A549 (cell line): Measurements from ENCODE around the gene PDE3A. TPM values are rescaled to one million over a fixed set of nuclear protein-coding genes. Genes with fewer than 3 reads are reported as not detected.

Experiments used
- ATAC-seq, 2 experiments: fragments of 200-7000 bp in 1 of 2; fragments of >200 bp in 1 of 2; cut with Nextera tagmentation in 1 of 2; cut with Tn5 transposase in 1 of 2; 3 replicates each; pipeline versions ENCODE4 v1.8.0 to v1.9.1; 2018 to 2020; ENCODE audit warnings: mild to moderate bottlenecking in 1 of 2, moderate library complexity in 1 of 2
- CTCF ChIA-PET: fragments of 300-600 bp; sonication (Branson Sonifier 250); formaldehyde crosslinking; extraction: SDS; loops from one replicate; lab custom pipeline; 2021; ENCODE audit warnings: antibody characterized with exemption, inconsistent platforms; lab: Yijun Ruan, JAX
- POLR2A ChIA-PET: fragments of 350-600 bp; formaldehyde crosslinking; extraction: SDS; loops from one replicate; lab custom pipeline; 2021; ENCODE audit warnings: antibody characterized with exemption, inconsistent platforms; lab: Yijun Ruan, JAX
- DNase-seq, 2 experiments: peaks; one replicate each; pipeline versions ENCODE4 v3.0.0 to v3.0.0-alpha.2; 2011 to 2016; ENCODE audit warnings: low read depth in 1 of 2, low spot score in 1 of 2
- FAIRE-seq: peaks from 2 replicates; lab custom pipeline; 2011; peaks lifted over from hg19 to GRCh38; lab: Jason Lieb, UNC
- H3K27ac ChIP-seq, 2 experiments: fragments of >200 bp; sonication (Bioruptor Twin); formaldehyde crosslinking; 3 replicates each; pipeline ENCODE4 v1.5.1; 2016 to 2017
- H3K4me1 ChIP-seq: fragments of >200 bp; sonication (Bioruptor Twin); formaldehyde crosslinking; 3 replicates; pipeline ENCODE4 v1.6.1; 2016
- H3K4me2 ChIP-seq: fragments of >200 bp; sonication (Bioruptor Twin); formaldehyde crosslinking; 3 replicates; pipeline ENCODE4 v1.6.1; 2016
- H3K4me3 ChIP-seq: fragments of >200 bp; sonication (Bioruptor Twin); formaldehyde crosslinking; 3 replicates; pipeline ENCODE4 v1.5.1; 2016
- H3K9me3 ChIP-seq: fragments of >200 bp; sonication (Bioruptor Twin); formaldehyde crosslinking; 3 replicates; pipeline ENCODE4 v1.6.1; 2016
- BHLHE40 ChIP-seq: IDR thresholded peaks from 2 replicates; pipeline ENCODE4 v1.6.1; 2012; ENCODE audit warnings: low read depth, low read length, inconsistent platforms
- CBX2 ChIP-seq: fragments of 200-600 bp; sonication (generic); IDR thresholded peaks from 2 replicates; pipeline ENCODE4 v1.6.1; 2016; ENCODE audit warnings: low read depth, mild to moderate bottlenecking, borderline replicate concordance
- CHD4 ChIP-seq: fragments of 200-600 bp; sonication (generic); IDR thresholded peaks from 2 replicates; pipeline ENCODE4 v1.6.1; 2016; ENCODE audit warnings: antibody characterized with exemption, mild to moderate bottlenecking, borderline replicate concordance
- EHF ChIP-seq: fragments of 250-450 bp; sonication (Bioruptor Pico); IDR thresholded peaks from 2 replicates; pipeline ENCODE4 v1.5.0; 2020; ENCODE audit warnings: mild to moderate bottlenecking
- EHMT2 ChIP-seq: fragments of 200-600 bp; sonication (generic); IDR thresholded peaks from 2 replicates; pipeline ENCODE4 v1.6.1; 2016; ENCODE audit warnings: antibody characterized with exemption, low read depth, mild to moderate bottlenecking, moderate library complexity
- ELK1 ChIP-seq: fragments of 150-350 bp; IDR thresholded peaks from 2 replicates; pipeline ENCODE4 v1.6.1; 2014; ENCODE audit warnings: low read depth, mild to moderate bottlenecking, low read length
- EP300 ChIP-seq, 2 experiments: fragments of >200 bp; sonication (Bioruptor Twin); formaldehyde crosslinking; IDR thresholded peaks; 2 replicates in 1 of 2; 3 replicates in 1 of 2; pipeline ENCODE4 v1.6.1; 2016 to 2017
- ESRRA ChIP-seq: fragments of 150-350 bp; IDR thresholded peaks from 2 replicates; pipeline ENCODE4 v1.6.1; 2014; ENCODE audit warnings: mild to moderate bottlenecking, low read length, borderline replicate concordance
- FOSL2 ChIP-seq, 2 experiments: fragments of 450-650 bp in 1 of 2; fragments of >200 bp in 1 of 2; sonication (Bioruptor Twin) in 1 of 2; formaldehyde crosslinking; IDR thresholded peaks; 2 replicates each; pipeline versions ENCODE4 v1.5.0 to v1.6.1; 2016 to 2020; ENCODE audit warnings: mild to moderate bottlenecking in 1 of 2, moderate library complexity in 1 of 2
- GATA3 ChIP-seq: IDR thresholded peaks from 2 replicates; pipeline ENCODE4 v1.6.1; 2012; ENCODE audit warnings: borderline replicate concordance
- HDAC2 ChIP-seq: fragments of 200-600 bp; sonication (generic); IDR thresholded peaks from 2 replicates; pipeline ENCODE4 v1.6.1; 2016
- KDM5A ChIP-seq: fragments of 200-600 bp; sonication (generic); IDR thresholded peaks from 2 replicates; pipeline ENCODE4 v1.6.1; 2016; ENCODE audit warnings: antibody characterized with exemption, mild to moderate bottlenecking
- MAX ChIP-seq: IDR thresholded peaks from 2 replicates; pipeline ENCODE4 v1.6.1; 2012
- NR3C1 ChIP-seq: fragments of >200 bp; sonication (Bioruptor Twin); formaldehyde crosslinking; IDR thresholded peaks from 3 replicates; pipeline ENCODE4 v1.6.1; 2017
- PHF8 ChIP-seq: fragments of 200-600 bp; sonication (generic); IDR thresholded peaks from 2 replicates; pipeline ENCODE4 v1.6.1; 2016; ENCODE audit warnings: low read depth, mild to moderate bottlenecking, antibody characterized with exemption, moderate library complexity, borderline replicate concordance
- POLR2AphosphoS2 ChIP-seq: conservative IDR thresholded peaks from 2 replicates; pipeline ENCODE4 v1.6.1; 2012; ENCODE audit warnings: low read length, improper control_type of control experiment, inconsistent platforms
- RCOR1 ChIP-seq: fragments of 150-350 bp; IDR thresholded peaks from 2 replicates; pipeline ENCODE4 v1.6.1; 2014; ENCODE audit warnings: antibody characterized with exemption, low read length, low read depth
- RNF2 ChIP-seq: fragments of 200-600 bp; sonication (generic); IDR thresholded peaks from 2 replicates; pipeline ENCODE4 v1.6.1; 2016; ENCODE audit warnings: low read depth, mild to moderate bottlenecking, antibody characterized with exemption, moderate library complexity, borderline replicate concordance
- TP53 ChIP-seq: fragments of 250-450 bp; sonication (Bioruptor Pico); IDR thresholded peaks from 2 replicates; pipeline ENCODE4 v1.5.0; 2021; ENCODE audit warnings: mild to moderate bottlenecking, moderate library complexity
- ZC3H11A ChIP-seq: fragments of 450-650 bp; IDR thresholded peaks from 2 replicates; pipeline ENCODE4 v1.6.1; 2014; ENCODE audit warnings: antibody characterized with exemption, mild to moderate bottlenecking
- ZNF302 ChIP-seq: fragments of 250-450 bp; sonication (Bioruptor Pico); IDR thresholded peaks from 2 replicates; pipeline ENCODE4 v1.9.0; 2021; ENCODE audit warnings: inconsistent platforms, mild to moderate bottlenecking, moderate library complexity
- WGBS: methylation state at CpG from one replicate; pipeline ENCODE4 v1.1.6; 2017; ENCODE audit errors: missing lambda C conversion rate; 5-methylcytosine and 5-hydroxymethylcytosine counted together
- polyA plus RNA-seq, 4 experiments: library from polyadenylated mRNA; depleted of rRNA in 3 of 4; stranded (reverse); fragments of >200 nt; fragmentation: RNase III in 1 of 4; extraction: RNeasy Plus Mini Kit Qiagen cat#74134 plus additional on column Dnase treatment in 1 of 4; gene quantifications; 2 replicates in 3 of 4; 3 replicates in 1 of 4; pipeline ENCODE4 v1.2.3, GENCODE V29; 2011 to 2017
- TF ChIP-seq, protein P1 (sequence below): IDR thresholded peaks from 2 replicates; pipeline ENCODE4 v1.6.1; 2012; ENCODE audit warnings: low read depth, borderline replicate concordance

PDE3A gene
- polyA plus RNA-seq, 2 of the 4 experiments (the other 2 are of a cell fraction): 7.6 to 12.7 TPM

- Histone ChIP-seq H3K27ac (no peak overlapping the region), H3K4me1 (peaks cover 5% of the 10 kb centered on the region; the same call in 1 of the 3 replicates), H3K9me3 (no peaks in the 10 kb centered on the region), H3K4me3 (no peak overlapping the region), H3K4me2 (no peak overlapping the region)
- TF ChIP-seq CHD4 (no peak), EP300 (IDR thresholded peaks at IDR 0.05) (no peak), BHLHE40 (no peak)
- ChIA-PET CTCF (interaction anchor here (1.2 to 1.4 kb wide), 2 partner anchors 10 to 20 kb away, joined by 3 to 4 read pairs; no protein-coding TSS in a partner anchor), POLR2A (no interaction called here)
- FAIRE-seq: no peak
- ATAC-seq: no peak
- 49% methylated on average over 2 of the region's 2 CpGs for WGBS
- DNase-seq: no peak
Observed at GRCh38 chr12:20577054-20577453, 208.7 kb downstream of the PDE3A start.

- Histone ChIP-seq H3K27ac (no peak overlapping the region), H3K4me1 (no peaks in the 10 kb centered on the region), H3K9me3 (no peaks in the 10 kb centered on the region), H3K4me2 (0 out of 3 replicates have a peak overlapping the region, but pooled peaks have one; percentile 9), H3K4me3 (no peak overlapping the region)
- ATAC-seq: peak in 1 of 2 experiments; percentile 60; a peak in 3 of 6 replicates
- 76% methylated on average over 7 of the region's 7 CpGs for WGBS
- CTCF ChIA-PET: interaction anchor here (1.2 to 1.5 kb wide), 3 partner anchors 7 to 21 kb away, joined by 3 to 4 read pairs (median 3); no protein-coding TSS in a partner anchor
- POLR2A ChIA-PET: no interaction called here
- DNase-seq: no peak
- no peak for FAIRE-seq
- TF ChIP-seq POLR2AphosphoS2 (no peak), RNF2 (no peak), TP53 (CRISPR knock-in tag) (no peak), ELK1 (no peak), RCOR1 (no peak)
Observed at GRCh38 chr12:20578142-20578541, 209.8 kb downstream of the PDE3A start.

- Histone ChIP-seq H3K4me1 (no peaks in the 10 kb centered on the region), H3K4me3 (no peak overlapping the region), H3K4me2 (no peak overlapping the region), H3K9me3 (no peaks in the 10 kb centered on the region), H3K27ac (no peak overlapping the region)
- CTCF ChIA-PET: no interaction called here
- FAIRE-seq (no peak), DNase-seq (no peak), ATAC-seq (no peak)
- TF ChIP-seq CBX2: no peak
- POLR2A ChIA-PET: no interaction called here
- WGBS: 85% methylated on average over 3 of the region's 3 CpGs
Observed at GRCh38 chr12:20585055-20585625, 216.8 kb downstream of the PDE3A start.

DNA sequence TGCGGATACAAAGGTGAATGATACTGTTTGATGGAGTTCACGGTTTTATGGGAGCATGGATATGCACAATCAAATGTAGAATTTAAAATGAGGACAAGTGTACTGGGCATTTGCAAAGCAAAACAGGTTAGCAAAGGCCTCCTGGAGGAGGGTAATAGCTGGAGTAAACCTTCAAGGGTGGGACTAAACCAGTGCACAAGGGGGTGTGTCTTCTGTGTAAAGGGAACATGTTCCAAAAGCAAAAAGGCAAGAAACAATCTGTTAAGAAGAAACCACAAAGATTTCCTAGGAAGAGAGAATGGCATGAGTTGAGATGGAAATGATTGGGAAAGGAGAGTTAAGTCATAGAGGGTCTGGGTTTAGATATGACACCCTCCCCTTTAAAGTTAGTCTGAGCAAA, 217.6 kb downstream of the PDE3A start:
- no peak overlapping the region for H3K4me3 ChIP-seq
- CTCF ChIA-PET: no interaction called here
- TF ChIP-seq ZNF302 (CRISPR knock-in tag): no peak
- TF ChIP-seq EP300 (IDR thresholded peaks at IDR 0.05): no peak
- TF ChIP-seq GATA3: no peak
- no peak for TF ChIP-seq EHMT2
- TF ChIP-seq PHF8: no peak
- no peak for TF ChIP-seq NR3C1
- TF ChIP-seq HDAC2: no peak
- TF ChIP-seq FOSL2 (IDR thresholded peaks at IDR 0.05): no peak
- no peak for TF ChIP-seq FOSL2 (CRISPR knock-in tag; IDR thresholded peaks at IDR 0.05)
- TF ChIP-seq, protein P1, sequence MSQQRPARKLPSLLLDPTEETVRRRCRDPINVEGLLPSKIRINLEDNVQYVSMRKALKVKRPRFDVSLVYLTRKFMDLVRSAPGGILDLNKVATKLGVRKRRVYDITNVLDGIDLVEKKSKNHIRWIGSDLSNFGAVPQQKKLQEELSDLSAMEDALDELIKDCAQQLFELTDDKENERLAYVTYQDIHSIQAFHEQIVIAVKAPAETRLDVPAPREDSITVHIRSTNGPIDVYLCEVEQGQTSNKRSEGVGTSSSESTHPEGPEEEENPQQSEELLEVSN: no peak
- TF ChIP-seq ZC3H11A: no peak
- no peak for TF ChIP-seq ELK1
- no peak for TF ChIP-seq ESRRA
- no peak for TF ChIP-seq KDM5A
- TF ChIP-seq MAX: no peak
- TF ChIP-seq EHF (CRISPR knock-in tag): no peak
- TF ChIP-seq, all 56 proteins: peak for 0
- H3K27ac ChIP-seq: no peak overlapping the region
- FAIRE-seq: no peak
- H3K4me2 ChIP-seq: no peak overlapping the region
- WGBS: 85% methylated on average over 2 of the region's 2 CpGs
- POLR2A ChIA-PET: no interaction called here
- no peak for ATAC-seq
- H3K9me3 ChIP-seq: no peaks in the 10 kb centered on the region
- no peak for DNase-seq
- no peaks in the 10 kb centered on the region for H3K4me1 ChIP-seq
